Bronchial epithelial cell (primary cell): Measurements from ENCODE around the gene JCAD. TPM values are rescaled to one million over a fixed set of nuclear protein-coding genes. Genes with fewer than 3 reads are reported as not detected.

ENCODE experiments used
- DNase-seq: peaks from one replicate; pipeline ENCODE4 v3.0.0-alpha.2; 2010; ENCODE audit warnings: low read depth
- FAIRE-seq: peaks from 2 replicates; lab custom pipeline; 2011; peaks lifted over from hg19 to GRCh38; lab: Jason Lieb, UNC
- H3K27me3 ChIP-seq: 2 replicates; pipeline ENCODE4 v1.5.1; 2011; ENCODE audit warnings: low read length; ENCODE audit not compliant: control insufficient read depth, insufficient read depth
- H3K36me3 ChIP-seq: 2 replicates; pipeline ENCODE4 v1.5.1; 2011; ENCODE audit warnings: low read length; ENCODE audit not compliant: control insufficient read depth, insufficient read depth
- H3K4me3 ChIP-seq: 2 replicates; pipeline ENCODE4 v1.5.1; 2011; ENCODE audit warnings: mild to moderate bottlenecking, low read depth, low read length, control low read depth
- CTCF ChIP-seq: IDR thresholded peaks from 2 replicates; pipeline ENCODE4 v1.5.1; 2011; ENCODE audit warnings: mild to moderate bottlenecking, moderate library complexity, low read length, control low read depth, inconsistent platforms; ENCODE audit not compliant: insufficient read depth, severe bottlenecking
- total RNA-seq: library from RNA; depleted of rRNA; stranded (reverse); fragments of >200 nt; gene quantifications from 2 replicates; pipeline ENCODE4 v1.2.1, GENCODE V29; 2014

JCAD gene
- total RNA-seq, 1 donor from 2014 or later: under 0.01 TPM

- TF ChIP-seq CTCF: no peak
- no peak for DNase-seq
- FAIRE-seq: no peak
- Histone ChIP-seq H3K4me3 (no peak overlapping the region), H3K27me3 (no peaks in the 10 kb centered on the region), H3K36me3 (no peaks in the 10 kb centered on the region)
These were observed 10.8 kb upstream of the JCAD start for GRCh38 chr10:30070001-30070685.

- no peak for FAIRE-seq
- Histone ChIP-seq H3K27me3 (no peaks in the 10 kb centered on the region), H3K36me3 (no peaks in the 10 kb centered on the region), H3K4me3 (no peak overlapping the region)
- no peak for DNase-seq
- no peak for TF ChIP-seq CTCF
These were observed 9.3 kb upstream of the JCAD start for GRCh38 chr10:30068492-30069223.

- H3K36me3 ChIP-seq: no peaks in the 10 kb centered on the region
- DNase-seq (no peak), FAIRE-seq (no peak)
- H3K27me3 ChIP-seq: no peaks in the 10 kb centered on the region
- no peak overlapping the region for H3K4me3 ChIP-seq
- TF ChIP-seq CTCF: no peak
These were observed 3.7 kb upstream of the JCAD start for GRCh38 chr10:30063099-30063498.

GRCh38 chr10:30062582-30062981 lies 3.2 kb upstream of the JCAD start:
- FAIRE-seq: no peak
- Histone ChIP-seq H3K4me3 (no peak overlapping the region), H3K36me3 (no peaks in the 10 kb centered on the region), H3K27me3 (no peaks in the 10 kb centered on the region)
- TF ChIP-seq CTCF: no peak
- no peak for DNase-seq

- FAIRE-seq (no peak), DNase-seq (no peak)
- H3K36me3 ChIP-seq: no peaks in the 10 kb centered on the region
- no peaks in the 10 kb centered on the region for H3K27me3 ChIP-seq
- no peak for TF ChIP-seq CTCF
- H3K4me3 ChIP-seq: no peak overlapping the region
These were observed 2.7 kb upstream of the JCAD start for GRCh38 chr10:30062090-30062489.
